Heart left ventricle (tissue), 13 donors: ENCODE measurements around the gene KLF12.

ENCODE experiments used
- POLR2A ChIP-seq, 2 donors: fragments of 450-650 bp; IDR thresholded peaks; one replicate each; pipeline ENCODE4 v1.6.1; 2017; ENCODE audit warnings: antibody characterized with exemption in 2 of 2, mild to moderate bottlenecking in 2 of 2, moderate library complexity in 2 of 2
- TF ChIP-seq, protein P1 (sequence below), 12 donors: fragments of 200-600 bp; sonication (generic) in 4 of 12; IDR thresholded peaks; one replicate each; pipeline versions ENCODE4 v1.5.0 to v1.8.0; 2018 to 2022; ENCODE audit warnings: antibody characterized with exemption in 12 of 12, mild to moderate bottlenecking in 5 of 12
- donor health status: ischemic (EF 13 %, LVEDD 7.1; RV severe dilation, severe dysfunction).
- donor health status: DM: no; HTN: yes; CAD: no.
- donor health status: DM: no; HTN: no; CAD: no.
- donor health status: ischemic (EF 25% LVEDD 6.9; RV normal size, moderate dysfunction).
- donor health status: ischemic (EF 25% LVEDD 5.7; RV mildly dilated, moderate dysfunction).
- donor health status: ischemic (EF 35%, LVEDD 5.7; RV mildly dilated, moderate dysfunction).
- donor health status: nonischemic (EF 11% LVEDD 7.7; RV severe dilation, severe dysfunction).
- donor health status: DM: yes; HTN: yes; CAD: no.
- donor health status: PGD.
- donor health status: ischemic (EF 29% LVEDD 5.4; RV normal size, mild dysfunction).
- donor health status: nonischemic (EF 23%, LVEDD 6.1; RV moderate dilation, normal function).

DNA sequence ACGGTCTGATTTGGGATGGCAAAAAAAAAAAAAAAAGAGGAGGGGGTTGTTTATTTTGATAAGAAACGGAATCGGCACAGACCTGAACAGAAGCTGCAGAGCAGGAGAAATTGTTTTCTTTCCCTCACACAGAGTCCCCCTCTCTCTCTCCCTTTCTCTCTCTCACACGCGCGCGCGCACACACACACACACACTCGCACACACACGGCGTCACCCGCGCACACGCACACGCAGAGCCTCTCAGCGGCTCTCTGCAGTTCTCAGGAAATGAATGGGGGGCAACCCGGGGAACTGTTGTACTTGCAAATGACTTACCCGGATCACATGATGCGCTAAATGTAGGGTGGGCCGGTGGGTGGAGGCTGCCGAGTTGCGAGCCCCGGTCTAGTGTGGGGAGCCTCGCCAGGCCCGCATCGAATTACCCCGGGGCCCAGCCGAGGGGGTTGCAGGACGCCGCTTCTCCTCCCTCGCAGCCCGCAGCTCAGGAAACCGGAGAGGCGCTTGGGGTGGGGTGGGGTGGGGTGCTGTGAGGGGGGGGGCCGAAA lies 475 bp downstream of the KLF12 start:
- peak in 1 of 2 donors; percentile 25 for TF ChIP-seq POLR2A (IDR thresholded peaks at IDR 0.05)
- TF ChIP-seq, protein P1, sequence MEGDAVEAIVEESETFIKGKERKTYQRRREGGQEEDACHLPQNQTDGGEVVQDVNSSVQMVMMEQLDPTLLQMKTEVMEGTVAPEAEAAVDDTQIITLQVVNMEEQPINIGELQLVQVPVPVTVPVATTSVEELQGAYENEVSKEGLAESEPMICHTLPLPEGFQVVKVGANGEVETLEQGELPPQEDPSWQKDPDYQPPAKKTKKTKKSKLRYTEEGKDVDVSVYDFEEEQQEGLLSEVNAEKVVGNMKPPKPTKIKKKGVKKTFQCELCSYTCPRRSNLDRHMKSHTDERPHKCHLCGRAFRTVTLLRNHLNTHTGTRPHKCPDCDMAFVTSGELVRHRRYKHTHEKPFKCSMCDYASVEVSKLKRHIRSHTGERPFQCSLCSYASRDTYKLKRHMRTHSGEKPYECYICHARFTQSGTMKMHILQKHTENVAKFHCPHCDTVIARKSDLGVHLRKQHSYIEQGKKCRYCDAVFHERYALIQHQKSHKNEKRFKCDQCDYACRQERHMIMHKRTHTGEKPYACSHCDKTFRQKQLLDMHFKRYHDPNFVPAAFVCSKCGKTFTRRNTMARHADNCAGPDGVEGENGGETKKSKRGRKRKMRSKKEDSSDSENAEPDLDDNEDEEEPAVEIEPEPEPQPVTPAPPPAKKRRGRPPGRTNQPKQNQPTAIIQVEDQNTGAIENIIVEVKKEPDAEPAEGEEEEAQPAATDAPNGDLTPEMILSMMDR (IDR thresholded peaks at IDR 0.05) = no peak
